ENCODE data around the gene CAPZB. TPM values are rescaled to one million over a fixed set of nuclear protein-coding genes. Genes with fewer than 3 reads are reported as not detected.

CAPZB gene
- polyA plus RNA-seq, 2 of the 4 experiments (the other 2 are of a cell fraction): 133 to 296 TPM

DNA sequence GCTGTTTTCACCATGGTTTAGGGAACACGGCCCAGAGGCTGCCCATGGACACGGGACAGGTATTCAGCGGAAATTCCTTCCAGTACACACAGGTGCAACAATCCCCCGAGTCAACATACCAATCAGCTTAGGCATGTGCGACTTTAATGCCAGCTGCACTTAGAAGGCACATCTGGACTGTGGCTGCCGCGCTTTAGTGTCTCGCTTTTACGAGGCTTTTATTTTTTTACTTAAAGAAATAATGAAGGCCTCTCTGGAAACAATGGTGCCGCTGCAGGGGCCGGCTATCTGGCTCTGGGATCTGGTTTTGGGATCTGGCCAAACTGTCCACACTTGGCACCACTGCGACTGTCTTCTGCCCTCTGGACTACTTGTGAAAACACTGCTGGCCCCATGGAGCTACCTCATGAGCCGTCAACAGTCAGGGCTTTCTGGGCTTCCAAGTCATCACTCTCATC, 117.7 kb downstream of the CAPZB start:
- TF ChIP-seq SREBF2 (IDR thresholded peaks at IDR 0.05): no peak
- no peak for TF ChIP-seq FOSB (CRISPR knock-in tag; IDR thresholded peaks at IDR 0.05)
- TF ChIP-seq, protein P1, sequence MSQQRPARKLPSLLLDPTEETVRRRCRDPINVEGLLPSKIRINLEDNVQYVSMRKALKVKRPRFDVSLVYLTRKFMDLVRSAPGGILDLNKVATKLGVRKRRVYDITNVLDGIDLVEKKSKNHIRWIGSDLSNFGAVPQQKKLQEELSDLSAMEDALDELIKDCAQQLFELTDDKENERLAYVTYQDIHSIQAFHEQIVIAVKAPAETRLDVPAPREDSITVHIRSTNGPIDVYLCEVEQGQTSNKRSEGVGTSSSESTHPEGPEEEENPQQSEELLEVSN (IDR thresholded peaks at IDR 0.05; ENCODE audit: borderline replicate concordance, low read depth): no peak
- TF ChIP-seq, protein P2, sequence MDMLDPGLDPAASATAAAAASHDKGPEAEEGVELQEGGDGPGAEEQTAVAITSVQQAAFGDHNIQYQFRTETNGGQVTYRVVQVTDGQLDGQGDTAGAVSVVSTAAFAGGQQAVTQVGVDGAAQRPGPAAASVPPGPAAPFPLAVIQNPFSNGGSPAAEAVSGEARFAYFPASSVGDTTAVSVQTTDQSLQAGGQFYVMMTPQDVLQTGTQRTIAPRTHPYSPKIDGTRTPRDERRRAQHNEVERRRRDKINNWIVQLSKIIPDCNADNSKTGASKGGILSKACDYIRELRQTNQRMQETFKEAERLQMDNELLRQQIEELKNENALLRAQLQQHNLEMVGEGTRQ (IDR thresholded peaks at IDR 0.05): no peak
- TF ChIP-seq, protein P3, sequence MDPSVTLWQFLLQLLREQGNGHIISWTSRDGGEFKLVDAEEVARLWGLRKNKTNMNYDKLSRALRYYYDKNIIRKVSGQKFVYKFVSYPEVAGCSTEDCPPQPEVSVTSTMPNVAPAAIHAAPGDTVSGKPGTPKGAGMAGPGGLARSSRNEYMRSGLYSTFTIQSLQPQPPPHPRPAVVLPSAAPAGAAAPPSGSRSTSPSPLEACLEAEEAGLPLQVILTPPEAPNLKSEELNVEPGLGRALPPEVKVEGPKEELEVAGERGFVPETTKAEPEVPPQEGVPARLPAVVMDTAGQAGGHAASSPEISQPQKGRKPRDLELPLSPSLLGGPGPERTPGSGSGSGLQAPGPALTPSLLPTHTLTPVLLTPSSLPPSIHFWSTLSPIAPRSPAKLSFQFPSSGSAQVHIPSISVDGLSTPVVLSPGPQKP (IDR thresholded peaks at IDR 0.05; ENCODE audit: low read depth, low read length): no peak
- TF ChIP-seq, protein P4, sequence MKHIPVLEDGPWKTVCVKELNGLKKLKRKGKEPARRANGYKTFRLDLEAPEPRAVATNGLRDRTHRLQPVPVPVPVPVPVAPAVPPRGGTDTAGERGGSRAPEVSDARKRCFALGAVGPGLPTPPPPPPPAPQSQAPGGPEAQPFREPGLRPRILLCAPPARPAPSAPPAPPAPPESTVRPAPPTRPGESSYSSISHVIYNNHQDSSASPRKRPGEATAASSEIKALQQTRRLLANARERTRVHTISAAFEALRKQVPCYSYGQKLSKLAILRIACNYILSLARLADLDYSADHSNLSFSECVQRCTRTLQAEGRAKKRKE (CRISPR knock-in tag; IDR thresholded peaks at IDR 0.05; ENCODE audit: low read depth): no peak
- no peak for TF ChIP-seq ZNF302 (CRISPR knock-in tag; IDR thresholded peaks at IDR 0.05)
- TF ChIP-seq, protein P5, sequence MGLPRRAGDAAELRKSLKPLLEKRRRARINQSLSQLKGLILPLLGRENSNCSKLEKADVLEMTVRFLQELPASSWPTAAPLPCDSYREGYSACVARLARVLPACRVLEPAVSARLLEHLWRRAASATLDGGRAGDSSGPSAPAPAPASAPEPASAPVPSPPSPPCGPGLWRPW (IDR thresholded peaks at IDR 0.05): no peak
- TF ChIP-seq RNF2 (IDR thresholded peaks at IDR 0.05; ENCODE audit: borderline replicate concordance, low read depth): no peak
- TF ChIP-seq ZSCAN20 (CRISPR knock-in tag; IDR thresholded peaks at IDR 0.05): no peak
- no peak for TF ChIP-seq RAD21 (conservative IDR thresholded peaks at IDR 0.05 in 1 of 2, IDR thresholded peaks at IDR 0.05 in 1 of 2)
- no peak for TF ChIP-seq NPAS2 (CRISPR knock-in tag; IDR thresholded peaks at IDR 0.05; ENCODE audit: borderline replicate concordance)
- no peak for TF ChIP-seq RCOR1 (IDR thresholded peaks at IDR 0.05; ENCODE audit: low read depth, low read length)
- TF ChIP-seq RARB (CRISPR knock-in tag; IDR thresholded peaks at IDR 0.05): no peak
- TF ChIP-seq, protein P6, sequence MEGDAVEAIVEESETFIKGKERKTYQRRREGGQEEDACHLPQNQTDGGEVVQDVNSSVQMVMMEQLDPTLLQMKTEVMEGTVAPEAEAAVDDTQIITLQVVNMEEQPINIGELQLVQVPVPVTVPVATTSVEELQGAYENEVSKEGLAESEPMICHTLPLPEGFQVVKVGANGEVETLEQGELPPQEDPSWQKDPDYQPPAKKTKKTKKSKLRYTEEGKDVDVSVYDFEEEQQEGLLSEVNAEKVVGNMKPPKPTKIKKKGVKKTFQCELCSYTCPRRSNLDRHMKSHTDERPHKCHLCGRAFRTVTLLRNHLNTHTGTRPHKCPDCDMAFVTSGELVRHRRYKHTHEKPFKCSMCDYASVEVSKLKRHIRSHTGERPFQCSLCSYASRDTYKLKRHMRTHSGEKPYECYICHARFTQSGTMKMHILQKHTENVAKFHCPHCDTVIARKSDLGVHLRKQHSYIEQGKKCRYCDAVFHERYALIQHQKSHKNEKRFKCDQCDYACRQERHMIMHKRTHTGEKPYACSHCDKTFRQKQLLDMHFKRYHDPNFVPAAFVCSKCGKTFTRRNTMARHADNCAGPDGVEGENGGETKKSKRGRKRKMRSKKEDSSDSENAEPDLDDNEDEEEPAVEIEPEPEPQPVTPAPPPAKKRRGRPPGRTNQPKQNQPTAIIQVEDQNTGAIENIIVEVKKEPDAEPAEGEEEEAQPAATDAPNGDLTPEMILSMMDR (IDR thresholded peaks at IDR 0.05): no peak
- TF ChIP-seq, protein P7, sequence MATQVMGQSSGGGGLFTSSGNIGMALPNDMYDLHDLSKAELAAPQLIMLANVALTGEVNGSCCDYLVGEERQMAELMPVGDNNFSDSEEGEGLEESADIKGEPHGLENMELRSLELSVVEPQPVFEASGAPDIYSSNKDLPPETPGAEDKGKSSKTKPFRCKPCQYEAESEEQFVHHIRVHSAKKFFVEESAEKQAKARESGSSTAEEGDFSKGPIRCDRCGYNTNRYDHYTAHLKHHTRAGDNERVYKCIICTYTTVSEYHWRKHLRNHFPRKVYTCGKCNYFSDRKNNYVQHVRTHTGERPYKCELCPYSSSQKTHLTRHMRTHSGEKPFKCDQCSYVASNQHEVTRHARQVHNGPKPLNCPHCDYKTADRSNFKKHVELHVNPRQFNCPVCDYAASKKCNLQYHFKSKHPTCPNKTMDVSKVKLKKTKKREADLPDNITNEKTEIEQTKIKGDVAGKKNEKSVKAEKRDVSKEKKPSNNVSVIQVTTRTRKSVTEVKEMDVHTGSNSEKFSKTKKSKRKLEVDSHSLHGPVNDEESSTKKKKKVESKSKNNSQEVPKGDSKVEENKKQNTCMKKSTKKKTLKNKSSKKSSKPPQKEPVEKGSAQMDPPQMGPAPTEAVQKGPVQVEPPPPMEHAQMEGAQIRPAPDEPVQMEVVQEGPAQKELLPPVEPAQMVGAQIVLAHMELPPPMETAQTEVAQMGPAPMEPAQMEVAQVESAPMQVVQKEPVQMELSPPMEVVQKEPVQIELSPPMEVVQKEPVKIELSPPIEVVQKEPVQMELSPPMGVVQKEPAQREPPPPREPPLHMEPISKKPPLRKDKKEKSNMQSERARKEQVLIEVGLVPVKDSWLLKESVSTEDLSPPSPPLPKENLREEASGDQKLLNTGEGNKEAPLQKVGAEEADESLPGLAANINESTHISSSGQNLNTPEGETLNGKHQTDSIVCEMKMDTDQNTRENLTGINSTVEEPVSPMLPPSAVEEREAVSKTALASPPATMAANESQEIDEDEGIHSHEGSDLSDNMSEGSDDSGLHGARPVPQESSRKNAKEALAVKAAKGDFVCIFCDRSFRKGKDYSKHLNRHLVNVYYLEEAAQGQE (IDR thresholded peaks at IDR 0.05): no peak
- TF ChIP-seq GATA3 (IDR thresholded peaks at IDR 0.05; ENCODE audit: borderline replicate concordance): no peak
- no peak for TF ChIP-seq EHF (CRISPR knock-in tag; IDR thresholded peaks at IDR 0.05)
- Histone ChIP-seq H3K4me1 (no peaks in the 10 kb centered on the region), H3K4me2 (no peak overlapping the region), H3K4me3 (no peak overlapping the region), H3K27ac (no peak overlapping the region), H3K9me3 (no peaks in the 10 kb centered on the region)
- ATAC-seq (no peak), DNase-seq (ENCODE audit: low read depth in 1 of 2, low spot score in 1 of 2) (no peak), FAIRE-seq (no peak)
- ChIA-PET CTCF (interaction anchor here (0.9 to 1.2 kb wide), 3 partner anchors 22 to 26 kb away, joined by 3 to 4 read pairs (median 4); no protein-coding TSS in a partner anchor), POLR2A (interaction anchor here (1.0 kb wide), 1 partner anchor 9 kb away, joined by 9 read pairs; no protein-coding TSS in a partner anchor)
- 94% methylated on average over 13 of the region's 13 CpGs for WGBS (ENCODE audit: missing lambda C conversion rate)

All from A549 (cell line).